Dedifferentiated amniotic fluid mesenchymal stem cell (primary cell): Measurements from ENCODE around the gene TEPSIN.
"Not testable (repeated sequence)": the region's sequence is repeated elsewhere in the genome, so short reads cannot be mapped to it uniquely, and the experiment has no call there.

ENCODE experiments used
- DNase-seq: peaks from one replicate; pipeline ENCODE4 v3.0.0-alpha.2; 2016; ENCODE audit errors: extremely low spot score

Gene TEPSIN

GRCh38 chr17:81235822-81236740, 2.8 kb downstream of the TEPSIN start:
- DNase-seq = no peak

- no peak for DNase-seq
Measured at GRCh38 chr17:81234940-81235821, 3.7 kb downstream of the TEPSIN start.

GRCh38 chr17:81234506-81234855, 4.4 kb downstream of the TEPSIN start:
- no peak for DNase-seq

GRCh38 chr17:81233811-81234505, 4.9 kb downstream of the TEPSIN start:
- DNase-seq = no peak

- no peak for DNase-seq
Measured at GRCh38 chr17:81233316-81233715, 5.5 kb downstream of the TEPSIN start.

- DNase-seq = no peak
Measured at GRCh38 chr17:81232616-81233241, 6.1 kb downstream of the TEPSIN start.

GRCh38 chr17:81231766-81232581, 6.9 kb downstream of the TEPSIN start:
- DNase-seq = no peak

- DNase-seq = no peak
Measured at GRCh38 chr17:81231121-81231645, 7.7 kb downstream of the TEPSIN start.

- no peak for DNase-seq
Measured at GRCh38 chr17:81230043-81230820, 8.6 kb downstream of the TEPSIN start.

GRCh38 chr17:81229666-81229920, 9.3 kb downstream of the TEPSIN start:
- DNase-seq = no peak

- no peak for DNase-seq
Measured at GRCh38 chr17:81228834-81229665, 9.8 kb downstream of the TEPSIN start.

GRCh38 chr17:81228420-81228819, 10.4 kb downstream of the TEPSIN start:
- no peak for DNase-seq

GRCh38 chr17:81227630-81228029, 11.2 kb downstream of the TEPSIN start:
- not testable (repeated sequence) for DNase-seq

GRCh38 chr17:81223762-81224130, 15.1 kb downstream of the TEPSIN start:
- no peak for DNase-seq

GRCh38 chr17:81222906-81223761, 15.7 kb downstream of the TEPSIN start, which contains the start of gene CEP131:
Gene CEP131, minus strand, starts transcription at chr17:81222965. Its CDS starts 2,909 bp downstream, at chr17:81220056.
- DNase-seq = peak; percentile 98

GRCh38 chr17:81222620-81222905, 16.3 kb downstream of the TEPSIN start:
- no peak for DNase-seq

GRCh38 chr17:81221842-81222619, 16.8 kb downstream of the TEPSIN start:
- no peak for DNase-seq
